Measurements from ENCODE around the gene TSC2. TPM values are rescaled to one million over a fixed set of nuclear protein-coding genes. Genes with fewer than 3 reads are reported as not detected.
"Not testable (repeated sequence)": the region's sequence is repeated elsewhere in the genome, so short reads cannot be mapped to it uniquely, and the experiment has no call there.

Gene TSC2
- total and polyA plus RNA-seq, 9 of the 15 experiments (the other 6 are each of a cell fraction or from before 2014, with no cell fraction given), result 1.3 to 68.1 (median 16.6) TPM

- CTCF ChIA-PET (ENCODE audit: low intra/inter-chr PET ratio); H3K27ac ChIP-seq (ENCODE audit: extremely low read depth, low read depth, low read length); H2AFZ ChIP-seq (ENCODE audit: low read depth, low read length); H3K27me3 ChIP-seq (ENCODE audit: control insufficient read depth in 2 of 2, insufficient read depth in 2 of 2, low read length in 2 of 2); H3K4me1 ChIP-seq (replicated peaks in 1 of 2; ENCODE audit: control insufficient read depth in 2 of 2, insufficient read depth in 2 of 2, low read length in 2 of 2); in situ Hi-C loops (cut with MboI); H3K9me1 ChIP-seq (ENCODE audit: control insufficient read depth, insufficient read depth, low read length); H3K9ac ChIP-seq (ENCODE audit: insufficient read depth in 1 of 2, low read depth in 2 of 2, low read length in 2 of 2); intact Hi-C loops (cut with micrococcal nuclease); H3K79me2 ChIP-seq (ENCODE audit: control insufficient read depth, insufficient read depth, low read length); BruUV-seq (replicated peaks); ATAC-seq; DNase-seq (ENCODE audit: extremely low read depth in 1 of 4, low spot score in 3 of 4); POLR2A ChIA-PET; H4K20me1 ChIP-seq (replicated peaks; ENCODE audit: control insufficient read depth, insufficient read depth, low read length); H3K9me3 ChIP-seq (replicated peaks; ENCODE audit: control insufficient read depth, insufficient read depth, low read depth, low read length); H3K4me3 ChIP-seq; H3K4me2 ChIP-seq (ENCODE audit: insufficient read depth, low read length); FAIRE-seq: not testable (repeated sequence)
- WGBS (ENCODE audit: insufficient coverage, low coverage, missing lambda C conversion rate), result 97% methylated on average over 11 of the region's 73 CpGs
- TF ChIP-seq ZBTB33 (CRISPR knock-in tag; IDR thresholded peaks at IDR 0.05) (peak; percentile 50), POLR2G (IDR thresholded peaks at IDR 0.05; ENCODE audit: low read depth, low read length) (peak; percentile 34; the same call in 1 of the 2 replicates)
- H3K36me3 ChIP-seq (ENCODE audit: control insufficient read depth, insufficient read depth, low read length), result peaks cover 23% of the 10 kb centered on the region; the same call in 1 of the 3 replicates
Measured at GRCh38 chr16:2108446-2109270, 60.9 kb downstream of the TSC2 start.

GRCh38 chr16:2109271-2109580, 61.4 kb downstream of the TSC2 start:
- H2AFZ ChIP-seq (ENCODE audit: low read depth, low read length); ATAC-seq; H4K20me1 ChIP-seq (replicated peaks; ENCODE audit: control insufficient read depth, insufficient read depth, low read length); FAIRE-seq; H3K4me2 ChIP-seq (ENCODE audit: insufficient read depth, low read length); intact Hi-C loops (cut with micrococcal nuclease); H3K79me2 ChIP-seq (ENCODE audit: control insufficient read depth, insufficient read depth, low read length); H3K4me1 ChIP-seq (replicated peaks in 1 of 2; ENCODE audit: control insufficient read depth in 2 of 2, insufficient read depth in 2 of 2, low read length in 2 of 2); H3K27me3 ChIP-seq (ENCODE audit: control insufficient read depth in 2 of 2, insufficient read depth in 2 of 2, low read length in 2 of 2); H3K27ac ChIP-seq (ENCODE audit: extremely low read depth, low read depth, low read length); CTCF ChIA-PET (ENCODE audit: low intra/inter-chr PET ratio); BruUV-seq (replicated peaks); H3K9me1 ChIP-seq (ENCODE audit: control insufficient read depth, insufficient read depth, low read length); in situ Hi-C loops (cut with MboI); H3K9ac ChIP-seq (ENCODE audit: insufficient read depth in 1 of 2, low read depth in 2 of 2, low read length in 2 of 2); H3K9me3 ChIP-seq (replicated peaks; ENCODE audit: control insufficient read depth, insufficient read depth, low read depth, low read length); H3K4me3 ChIP-seq; POLR2A ChIA-PET; DNase-seq (ENCODE audit: extremely low read depth in 1 of 4, low spot score in 3 of 4): not testable (repeated sequence)
- H3K36me3 ChIP-seq (ENCODE audit: control insufficient read depth, insufficient read depth, low read length), result peaks cover 22% of the 10 kb centered on the region; the same call in 1 of the 3 replicates
- WGBS (ENCODE audit: insufficient coverage, low coverage, missing lambda C conversion rate), result 99% methylated on average over 24 of the region's 25 CpGs

- H3K9me1 ChIP-seq (ENCODE audit: control insufficient read depth, insufficient read depth, low read length); H3K9me3 ChIP-seq (replicated peaks; ENCODE audit: control insufficient read depth, insufficient read depth, low read depth, low read length); ATAC-seq; H3K79me2 ChIP-seq (ENCODE audit: control insufficient read depth, insufficient read depth, low read length); H3K4me1 ChIP-seq (replicated peaks in 1 of 2; ENCODE audit: control insufficient read depth in 2 of 2, insufficient read depth in 2 of 2, low read length in 2 of 2); H3K9ac ChIP-seq (ENCODE audit: insufficient read depth in 1 of 2, low read depth in 2 of 2, low read length in 2 of 2); FAIRE-seq; H3K4me3 ChIP-seq; H3K4me2 ChIP-seq (ENCODE audit: insufficient read depth, low read length); in situ Hi-C loops (cut with MboI); intact Hi-C loops (cut with micrococcal nuclease); CTCF ChIA-PET (ENCODE audit: low intra/inter-chr PET ratio); H3K27me3 ChIP-seq (ENCODE audit: control insufficient read depth in 2 of 2, insufficient read depth in 2 of 2, low read length in 2 of 2); POLR2A ChIA-PET; H4K20me1 ChIP-seq (replicated peaks; ENCODE audit: control insufficient read depth, insufficient read depth, low read length); DNase-seq (ENCODE audit: extremely low read depth in 1 of 4, low spot score in 3 of 4); H2AFZ ChIP-seq (ENCODE audit: low read depth, low read length); BruUV-seq (replicated peaks); H3K27ac ChIP-seq (ENCODE audit: extremely low read depth, low read depth, low read length): not testable (repeated sequence)
- H3K36me3 ChIP-seq (ENCODE audit: control insufficient read depth, insufficient read depth, low read length), result peaks cover 22% of the 10 kb centered on the region; the same call in 1 of the 3 replicates
- 92% methylated on average over 8 of the region's 23 CpGs for WGBS (ENCODE audit: insufficient coverage, low coverage, missing lambda C conversion rate)
Measured at GRCh38 chr16:2109872-2110271, 62.1 kb downstream of the TSC2 start.

All from K562 (cell line).